DMS153 (cell line): ENCODE measurements around the gene GPX7.
"Not testable (repeated sequence)": the region's sequence is repeated elsewhere in the genome, so short reads cannot be mapped to it uniquely, and the experiment has no call there.

ENCODE experiments used
- DNase-seq: peaks from one replicate; lab custom pipeline; 2025; lab: John Stamatoyannopoulos, UW

GPX7 gene

GRCh38 chr1:52601991-52602855 lies at the start of gene GPX7:
GPX7 (plus strand) TSS chr1:52602371; CDS start chr1:52602410, 39 bp downstream.
- DNase-seq: no peak

- DNase-seq: peak; percentile 78
These were observed 49.4 kb upstream of the GPX7 start, which contains the start of gene TUT4 for GRCh38 chr1:52552505-52553361. TUT4 (minus strand) TSS chr1:52553092; CDS start chr1:52526280, 26,812 bp downstream.

GRCh38 chr1:52553362-52554266 lies 48.6 kb upstream of the GPX7 start:
- peak; percentile 53 for DNase-seq

GRCh38 chr1:52554267-52554640 lies 47.9 kb upstream of the GPX7 start:
- no peak for DNase-seq

- DNase-seq: peak; percentile 42
These were observed 47.4 kb upstream of the GPX7 start for GRCh38 chr1:52554756-52555155.

GRCh38 chr1:52556641-52557360 lies 45.4 kb upstream of the GPX7 start:
- DNase-seq: no peak

GRCh38 chr1:52558941-52559340 lies 43.2 kb upstream of the GPX7 start:
- peak; percentile 15 for DNase-seq

GRCh38 chr1:52559875-52560274 lies 42.3 kb upstream of the GPX7 start:
- no peak for DNase-seq

- DNase-seq: no peak
These were observed 39.4 kb upstream of the GPX7 start for GRCh38 chr1:52562766-52563165.

- no peak for DNase-seq
These were observed 34.2 kb upstream of the GPX7 start for GRCh38 chr1:52567943-52568342.

GRCh38 chr1:52569449-52570210 lies 32.5 kb upstream of the GPX7 start:
- DNase-seq: no peak

- no peak for DNase-seq
These were observed 30.4 kb upstream of the GPX7 start for GRCh38 chr1:52571783-52572182.

GRCh38 chr1:52572387-52572786 lies 29.8 kb upstream of the GPX7 start:
- no peak for DNase-seq

- no peak for DNase-seq
These were observed 27.6 kb upstream of the GPX7 start for GRCh38 chr1:52574594-52574993.

GRCh38 chr1:52576074-52576473 lies 26.1 kb upstream of the GPX7 start:
- DNase-seq: no peak

GRCh38 chr1:52578066-52578465 lies 24.1 kb upstream of the GPX7 start:
- DNase-seq: not testable (repeated sequence)

GRCh38 chr1:52579415-52579814 lies 22.8 kb upstream of the GPX7 start:
- DNase-seq: no peak

GRCh38 chr1:52580283-52580682 lies 21.9 kb upstream of the GPX7 start:
- no peak for DNase-seq

GRCh38 chr1:52582116-52582696 lies 20.0 kb upstream of the GPX7 start:
- DNase-seq: no peak

- no peak for DNase-seq
These were observed 16.7 kb upstream of the GPX7 start for GRCh38 chr1:52585474-52585873.
